Right hindlimb (tissue), 1 donor: Measurements from ENCODE around the gene MCC.
A peak's percentile ranks its signal among the peaks of the same experiment; 100 is the strongest.

Experiments
- DNase-seq: peaks from one replicate; pipeline ENCODE4 v3.0.0-alpha.2; 2018

Gene MCC

GRCh38 chr5:113125371-113125770 is 362.9 kb downstream of the MCC start:
- no peak for DNase-seq

- no peak for DNase-seq
These were observed 363.3 kb downstream of the MCC start for GRCh38 chr5:113124914-113125313.

- DNase-seq, result no peak
These were observed 364.0 kb downstream of the MCC start for GRCh38 chr5:113124265-113124664.

GRCh38 chr5:113123618-113124017 is 364.6 kb downstream of the MCC start:
- no peak for DNase-seq

- DNase-seq, result peak; percentile 59
These were observed 366.2 kb downstream of the MCC start for GRCh38 chr5:113122053-113122452.

GRCh38 chr5:113119246-113119924 is 368.9 kb downstream of the MCC start:
- peak; percentile 90 for DNase-seq

- DNase-seq, result no peak
These were observed 369.5 kb downstream of the MCC start for GRCh38 chr5:113118765-113119164.

- no peak for DNase-seq
These were observed 370.0 kb downstream of the MCC start for GRCh38 chr5:113118298-113118697.

GRCh38 chr5:113117543-113118115 is 370.6 kb downstream of the MCC start:
- DNase-seq, result peak; percentile 46

- DNase-seq, result no peak
These were observed 372.3 kb downstream of the MCC start for GRCh38 chr5:113115956-113116355.

GRCh38 chr5:113115061-113115460 is 373.2 kb downstream of the MCC start:
- no peak for DNase-seq

GRCh38 chr5:113114559-113114958 is 373.7 kb downstream of the MCC start:
- no peak for DNase-seq

GRCh38 chr5:113112435-113112834 is 375.8 kb downstream of the MCC start:
- DNase-seq, result peak; percentile 61

GRCh38 chr5:113110117-113110516 is 378.1 kb downstream of the MCC start:
- DNase-seq, result no peak

GRCh38 chr5:113109344-113109743 is 378.9 kb downstream of the MCC start:
- no peak for DNase-seq

- no peak for DNase-seq
These were observed 379.8 kb downstream of the MCC start for GRCh38 chr5:113108485-113108884.

- no peak for DNase-seq
These were observed 381.4 kb downstream of the MCC start for GRCh38 chr5:113106821-113107220.

- no peak for DNase-seq
These were observed 382.5 kb downstream of the MCC start for GRCh38 chr5:113105693-113106280.

- DNase-seq, result no peak
These were observed 384.9 kb downstream of the MCC start for GRCh38 chr5:113103330-113103729.

- DNase-seq, result no peak
These were observed 386.1 kb downstream of the MCC start for GRCh38 chr5:113102121-113102531.

GRCh38 chr5:113100981-113101380 is 387.3 kb downstream of the MCC start:
- DNase-seq, result no peak

GRCh38 chr5:113099822-113100221 is 388.4 kb downstream of the MCC start:
- no peak for DNase-seq

GRCh38 chr5:113098378-113098777 is 389.9 kb downstream of the MCC start:
- DNase-seq, result no peak

- no peak for DNase-seq
These were observed 392.4 kb downstream of the MCC start for GRCh38 chr5:113095831-113096230.

GRCh38 chr5:113093558-113093957 is 394.7 kb downstream of the MCC start:
- DNase-seq, result no peak
